NCI-H187 (cell line): ENCODE data around the gene ESD.
"Not testable (repeated sequence)": the region's sequence is repeated elsewhere in the genome, so short reads cannot be mapped to it uniquely, and the experiment has no call there.

Experiments used
- DNase-seq, 2 experiments: peaks; one replicate each; lab custom pipeline; 2025; lab: John Stamatoyannopoulos, UW

ESD gene

GRCh38 chr13:46795321-46795720 is 1.6 kb downstream of the ESD start:
- no peak for DNase-seq

GRCh38 chr13:46783504-46783903 is 13.5 kb downstream of the ESD start:
- DNase-seq = no peak

GRCh38 chr13:46782691-46783090 is 14.3 kb downstream of the ESD start:
- no peak for DNase-seq

GRCh38 chr13:46782066-46782465 is 14.9 kb downstream of the ESD start:
- no peak for DNase-seq

- no peak for DNase-seq
These were observed 18.1 kb downstream of the ESD start for GRCh38 chr13:46778890-46779289.

- no peak for DNase-seq
These were observed 18.9 kb downstream of the ESD start for GRCh38 chr13:46778095-46778494.

GRCh38 chr13:46775385-46776107 is 21.4 kb downstream of the ESD start:
- DNase-seq = no peak

- DNase-seq = no peak
These were observed 23.4 kb downstream of the ESD start for GRCh38 chr13:46773541-46773940.

- DNase-seq = no peak
These were observed 25.3 kb downstream of the ESD start for GRCh38 chr13:46771693-46772092.

GRCh38 chr13:46769925-46770324 is 27.0 kb downstream of the ESD start:
- not testable (repeated sequence) for DNase-seq

GRCh38 chr13:46761866-46762265 is 35.1 kb downstream of the ESD start:
- DNase-seq = no peak

GRCh38 chr13:46761174-46761573 is 35.8 kb downstream of the ESD start:
- DNase-seq = no peak

GRCh38 chr13:46759846-46760245 is 37.1 kb downstream of the ESD start:
- no peak for DNase-seq

- no peak for DNase-seq
These were observed 39.3 kb downstream of the ESD start for GRCh38 chr13:46757640-46758039.

GRCh38 chr13:46756977-46757376 is 40.0 kb downstream of the ESD start:
- DNase-seq = no peak

- not testable (repeated sequence) for DNase-seq
These were observed 41.5 kb downstream of the ESD start for GRCh38 chr13:46755508-46755907.

- DNase-seq = no peak
These were observed 42.1 kb downstream of the ESD start for GRCh38 chr13:46754812-46755211.

GRCh38 chr13:46753917-46754316 is 43.0 kb downstream of the ESD start:
- no peak for DNase-seq

- no peak for DNase-seq
These were observed 43.8 kb downstream of the ESD start for GRCh38 chr13:46753137-46753536.

- no peak for DNase-seq
These were observed 44.9 kb downstream of the ESD start for GRCh38 chr13:46751811-46752635.

- no peak for DNase-seq
These were observed 47.0 kb downstream of the ESD start for GRCh38 chr13:46749951-46750350.

- DNase-seq = no peak
These were observed 48.7 kb downstream of the ESD start for GRCh38 chr13:46748300-46748699.

- DNase-seq = no peak
These were observed 49.7 kb downstream of the ESD start for GRCh38 chr13:46747031-46747820.
